ENCODE data around the gene PTGER2.

- no peak for TF ChIP-seq CTCF (IDR thresholded peaks at IDR 0.05; ENCODE audit: poor library complexity, severe bottlenecking)
- TF ChIP-seq SMC3 (conservative IDR thresholded peaks at IDR 0.05; ENCODE audit: poor library complexity), result no peak
- TF ChIP-seq EZH2 (IDR thresholded peaks at IDR 0.05; ENCODE audit: borderline replicate concordance, insufficient read depth, low read length, poor library complexity, severe bottlenecking), result no peak
- TF ChIP-seq RAD21 (conservative IDR thresholded peaks at IDR 0.05), result no peak
Observed at GRCh38 chr14:52349731-52350130, 35.6 kb downstream of the PTGER2 start.

Measured in neural cell (in vitro differentiated cells).